Subcutaneous abdominal adipose tissue (tissue), 5 donors: ENCODE results near the gene ZCCHC8.
A peak's percentile ranks its signal among the peaks of the same experiment; 100 is the strongest.
"Not testable (repeated sequence)": the region's sequence is repeated elsewhere in the genome, so short reads cannot be mapped to it uniquely, and the experiment has no call there.

Source experiments
- H3K27ac ChIP-seq: one replicate; pipeline ENCODE4 v1.7.0; 2013; ENCODE audit warnings: low read depth, mild to moderate bottlenecking, inconsistent platforms, low read length, moderate library complexity
- H3K27me3 ChIP-seq, 5 donors: one replicate each; pipeline ENCODE4 v1.7.0; 2013; ENCODE audit warnings: low read length in 5 of 5, inconsistent platforms in 1 of 5; ENCODE audit not compliant: control insufficient read depth in 5 of 5, insufficient read depth in 4 of 5
- H3K36me3 ChIP-seq, 5 donors: one replicate each; pipeline ENCODE4 v1.7.0; 2013; ENCODE audit warnings: low read length in 5 of 5; ENCODE audit not compliant: control insufficient read depth in 5 of 5, insufficient read depth in 5 of 5
- H3K4me1 ChIP-seq, 5 donors: one replicate each; pipeline ENCODE4 v1.7.0; 2013; ENCODE audit warnings: low read length in 5 of 5, mild to moderate bottlenecking in 3 of 5, moderate library complexity in 1 of 5; ENCODE audit not compliant: control insufficient read depth in 5 of 5, insufficient read depth in 5 of 5
- H3K4me3 ChIP-seq, 5 donors: one replicate each; pipeline ENCODE4 v1.7.0; 2013; ENCODE audit warnings: low read length in 5 of 5, low read depth in 1 of 5
- H3K9ac ChIP-seq, 5 donors: one replicate each; pipeline ENCODE4 v1.7.0; 2013; ENCODE audit warnings: low read length in 5 of 5, mild to moderate bottlenecking in 4 of 5, moderate library complexity in 3 of 5
- H3K9me3 ChIP-seq, 5 donors: one replicate each; pipeline ENCODE4 v1.7.0; 2013; ENCODE audit warnings: low read length in 5 of 5; ENCODE audit not compliant: control insufficient read depth in 5 of 5
- donor health status: healthy.
- donor health status: healthy.
- donor health status: healthy.
- donor health status: healthy.
- donor health status: healthy.

ZCCHC8 gene

GRCh38 chr12:122513660-122514059 is 12.9 kb upstream of the ZCCHC8 start:
- peaks cover 45 to 96% (median 88%) of the 10 kb centered on the region in 5 donors for H3K36me3 ChIP-seq
- H3K27me3 ChIP-seq, result no peaks in the 10 kb centered on the region
- no peak overlapping the region for H3K4me3 ChIP-seq
- H3K9ac ChIP-seq, result no peak overlapping the region
- H3K4me1 ChIP-seq, result no peaks in the 10 kb centered on the region
- H3K9me3 ChIP-seq, result no peaks in the 10 kb centered on the region
- no peak overlapping the region for H3K27ac ChIP-seq

- not testable (repeated sequence) for H3K9me3 ChIP-seq, H3K4me3 ChIP-seq, H3K4me1 ChIP-seq, H3K9ac ChIP-seq, H3K27me3 ChIP-seq, H3K27ac ChIP-seq
- peaks cover 47 to 96% (median 90%) of the 10 kb centered on the region in 5 donors for H3K36me3 ChIP-seq
Measured at GRCh38 chr12:122513028-122513427, 12.3 kb upstream of the ZCCHC8 start.

- Histone ChIP-seq H3K27ac (no peak overlapping the region), H3K4me3 (no peak overlapping the region), H3K27me3 (no peaks in the 10 kb centered on the region), H3K9ac (no peak overlapping the region), H3K4me1 (no peaks in the 10 kb centered on the region), H3K9me3 (no peaks in the 10 kb centered on the region), H3K36me3 (peaks cover 45 to 97% (median 90%) of the 10 kb centered on the region in 5 donors)
Measured at GRCh38 chr12:122508163-122508562, 7.4 kb upstream of the ZCCHC8 start.

DNA sequence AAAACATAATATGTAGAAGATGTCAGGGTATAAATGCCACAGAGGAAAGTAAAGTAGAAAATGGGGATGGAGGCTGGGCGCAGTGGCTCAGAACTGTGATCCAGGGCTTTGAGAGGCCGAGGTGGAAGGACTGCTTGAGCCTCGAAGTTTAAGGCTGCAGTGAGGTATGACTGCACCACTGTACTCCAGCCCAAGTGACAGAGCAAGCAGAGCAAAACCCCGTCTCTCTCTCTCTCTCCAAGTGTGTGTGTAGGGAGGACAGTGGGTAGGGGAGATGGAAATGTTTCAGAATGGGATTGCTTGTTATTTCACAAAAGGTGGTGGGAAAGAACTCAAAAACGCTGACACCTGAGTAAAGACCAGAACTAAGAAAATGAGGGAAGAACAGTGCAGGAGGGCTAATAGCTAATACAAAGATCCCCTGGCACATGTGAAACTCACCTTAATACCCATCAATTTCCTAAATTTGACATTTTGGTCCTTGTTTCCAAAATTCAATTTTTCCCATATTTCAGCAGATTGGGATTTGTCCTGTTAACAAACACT is 5.7 kb upstream of the ZCCHC8 start:
- no peak overlapping the region for H3K27ac ChIP-seq
- no peaks in the 10 kb centered on the region for H3K9me3 ChIP-seq
- peaks cover 39 to 84% (median 80%) of the 10 kb centered on the region in 5 donors for H3K36me3 ChIP-seq

GRCh38 chr12:122505419-122506051 is 4.8 kb upstream of the ZCCHC8 start:
- no peak overlapping the region for H3K27ac ChIP-seq
- no peak overlapping the region for H3K4me3 ChIP-seq
- H3K4me1 ChIP-seq, result peaks cover 0 to 8% (median 6%) of the 10 kb centered on the region in 5 donors
- H3K36me3 ChIP-seq, result peaks cover 35 to 74% (median 71%) of the 10 kb centered on the region in 5 donors
- no peak overlapping the region for H3K9ac ChIP-seq
- no peaks in the 10 kb centered on the region for H3K27me3 ChIP-seq
- no peaks in the 10 kb centered on the region for H3K9me3 ChIP-seq

More for the DNA sequence above, 5.7 kb upstream of the ZCCHC8 start:
- Histone ChIP-seq H3K9ac (no peak overlapping the region), H3K4me3 (no peak overlapping the region), H3K4me1 (peaks cover 0 to 2% (median under 1%) of the 10 kb centered on the region in 5 donors), H3K27me3 (no peaks in the 10 kb centered on the region)

DNA sequence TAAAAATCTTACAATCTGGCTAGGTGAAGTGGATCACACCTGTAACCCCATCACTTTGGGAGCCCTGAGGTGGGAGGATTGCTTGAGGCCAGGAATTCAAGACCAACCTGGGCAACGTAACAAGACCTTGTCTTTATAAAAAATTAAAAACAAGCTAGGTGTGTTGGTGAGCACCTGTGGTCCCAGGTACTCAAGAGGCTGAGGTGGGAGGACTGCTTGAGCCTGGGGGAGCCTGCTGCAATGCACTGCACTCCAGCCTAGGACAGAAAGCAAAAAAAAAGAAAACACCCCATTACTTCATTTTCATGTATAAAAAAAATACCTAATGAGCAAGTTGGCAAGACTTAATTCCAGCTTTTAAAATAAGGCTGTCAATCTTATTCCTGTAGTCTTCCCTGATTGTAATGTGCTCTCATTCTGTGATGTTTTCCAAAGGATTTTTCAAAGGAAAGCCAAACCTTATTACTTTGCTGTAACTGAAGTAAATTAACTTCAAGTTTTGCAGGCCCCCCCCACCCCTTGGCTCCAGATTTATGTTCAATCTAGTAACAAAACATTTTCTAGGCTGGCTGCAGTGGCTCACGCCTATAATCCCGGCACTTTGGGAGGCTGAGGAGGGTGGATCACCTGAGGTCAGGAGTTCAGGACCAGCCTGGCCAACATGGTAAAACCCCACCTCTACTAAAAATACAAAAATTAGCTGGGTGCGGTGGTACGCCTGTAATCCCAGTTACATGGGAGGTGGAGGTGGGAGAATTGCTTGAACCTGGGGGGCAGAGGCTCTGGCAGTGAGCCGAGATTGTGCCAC is 3.3 kb upstream of the ZCCHC8 start:
- Histone ChIP-seq H3K4me1 (peaks cover 0 to 19% (median 17%) of the 10 kb centered on the region in 5 donors), H3K27me3 (no peaks in the 10 kb centered on the region), H3K4me3 (no peak overlapping the region), H3K27ac (no peak overlapping the region), H3K36me3 (peaks cover 31 to 59% (median 56%) of the 10 kb centered on the region in 5 donors), H3K9ac (no peak overlapping the region), H3K9me3 (no peaks in the 10 kb centered on the region)

GRCh38 chr12:122503147-122503751 is 2.5 kb upstream of the ZCCHC8 start:
- Histone ChIP-seq H3K27ac (no peak overlapping the region), H3K27me3 (no peaks in the 10 kb centered on the region), H3K9ac (no peak overlapping the region), H3K4me3 (no peak overlapping the region), H3K9me3 (no peaks in the 10 kb centered on the region), H3K4me1 (peaks cover 0 to 26% (median 18%) of the 10 kb centered on the region in 5 donors), H3K36me3 (peaks cover 28 to 52% (median 48%) of the 10 kb centered on the region in 5 donors)

DNA sequence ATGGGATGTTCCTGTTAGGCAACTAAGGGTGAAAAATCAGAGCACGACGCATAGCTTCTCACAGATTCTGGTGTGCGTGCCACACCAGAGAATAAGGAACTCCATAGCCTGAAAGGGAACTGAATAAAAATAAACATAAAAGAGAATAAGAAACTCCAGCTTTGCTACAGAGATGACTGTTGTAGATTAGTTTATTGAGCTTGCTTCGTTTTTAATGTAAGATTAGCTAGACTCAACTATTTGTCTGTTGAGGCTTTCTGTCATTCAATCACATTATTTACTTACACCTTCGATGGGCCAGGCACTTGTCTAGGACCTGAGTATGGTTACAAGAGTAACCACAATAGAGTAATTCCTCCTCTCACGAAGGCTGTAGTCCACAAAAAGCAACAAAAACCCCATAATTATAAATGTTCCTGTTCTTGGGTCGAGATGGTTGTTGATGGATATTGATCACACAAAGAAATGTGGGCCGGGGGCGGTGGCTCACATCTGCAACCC is 807 bp upstream of the ZCCHC8 start:
- H3K9ac ChIP-seq, result peak overlapping the region in 2 of 5 donors; percentile 98
- peak overlapping the region; percentile 98 for H3K27ac ChIP-seq
- no peaks in the 10 kb centered on the region for H3K27me3 ChIP-seq
- peaks cover 20 to 36% (median 32%) of the 10 kb centered on the region in 5 donors for H3K36me3 ChIP-seq
- peaks cover 0 to 30% (median 22%) of the 10 kb centered on the region in 5 donors for H3K4me1 ChIP-seq
- no peaks in the 10 kb centered on the region for H3K9me3 ChIP-seq
- H3K4me3 ChIP-seq, result peak overlapping the region; percentile 79 to 95 (median 92)

DNA sequence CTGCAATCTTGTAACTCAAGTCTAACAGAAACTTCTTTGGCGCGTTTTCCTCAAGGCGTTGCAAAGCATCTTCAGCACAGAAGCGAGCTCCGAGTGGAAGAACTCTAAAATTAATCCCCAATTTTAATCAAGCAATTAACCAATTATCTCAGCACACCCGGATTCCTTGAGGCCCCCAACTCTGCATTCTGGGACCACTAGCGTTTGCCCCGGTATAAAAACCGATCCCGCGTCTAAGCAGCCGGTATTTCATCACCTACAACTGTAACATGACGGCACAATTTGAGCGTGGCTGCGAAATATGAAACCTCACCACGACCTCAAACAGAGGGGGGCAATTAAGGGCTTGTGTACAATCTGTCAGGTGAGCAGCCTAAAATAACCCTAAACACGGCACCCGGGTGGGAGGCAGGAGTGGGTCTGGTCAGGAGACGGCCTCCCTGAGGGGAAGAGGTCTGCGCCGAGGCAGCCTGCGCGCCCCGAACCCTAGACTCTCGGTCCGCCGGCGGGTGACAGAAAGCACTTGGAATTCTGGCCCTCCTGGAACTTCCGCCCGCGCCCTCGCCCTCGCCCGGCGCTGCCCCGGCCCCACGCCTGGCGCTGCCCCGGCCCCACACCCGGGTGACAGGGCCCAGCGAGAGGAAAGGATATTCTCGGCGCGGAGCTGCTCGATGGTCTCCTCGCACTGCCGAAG is 594 bp downstream of the ZCCHC8 start:
- Histone ChIP-seq H3K27me3 (no peaks in the 10 kb centered on the region), H3K9ac (peak overlapping the region; percentile 91 to 98 (median 92)), H3K27ac (peak overlapping the region; percentile 98), H3K36me3 (peaks cover 12 to 27% (median 21%) of the 10 kb centered on the region in 5 donors), H3K4me1 (peaks cover 0 to 30% (median 22%) of the 10 kb centered on the region in 5 donors), H3K9me3 (no peaks in the 10 kb centered on the region), H3K4me3 (peak overlapping the region; percentile 79 to 95 (median 92))
